Subcutaneous abdominal adipose tissue (tissue), 5 donors: Measurements from ENCODE around the gene DDIT4.
A peak's percentile ranks its signal among the peaks of the same experiment; 100 is the strongest.
"Not testable (repeated sequence)": the region's sequence is repeated elsewhere in the genome, so short reads cannot be mapped to it uniquely, and the experiment has no call there.

Experiments
- H3K27ac ChIP-seq: one replicate; pipeline ENCODE4 v1.7.0; 2013; ENCODE audit warnings: low read depth, mild to moderate bottlenecking, inconsistent platforms, low read length, moderate library complexity
- H3K27me3 ChIP-seq, 5 donors: one replicate each; pipeline ENCODE4 v1.7.0; 2013; ENCODE audit warnings: low read length in 5 of 5, inconsistent platforms in 1 of 5; ENCODE audit not compliant: control insufficient read depth in 5 of 5, insufficient read depth in 4 of 5
- H3K36me3 ChIP-seq, 5 donors: one replicate each; pipeline ENCODE4 v1.7.0; 2013; ENCODE audit warnings: low read length in 5 of 5; ENCODE audit not compliant: control insufficient read depth in 5 of 5, insufficient read depth in 5 of 5
- H3K4me1 ChIP-seq, 5 donors: one replicate each; pipeline ENCODE4 v1.7.0; 2013; ENCODE audit warnings: low read length in 5 of 5, mild to moderate bottlenecking in 3 of 5, moderate library complexity in 1 of 5; ENCODE audit not compliant: control insufficient read depth in 5 of 5, insufficient read depth in 5 of 5
- H3K4me3 ChIP-seq, 5 donors: one replicate each; pipeline ENCODE4 v1.7.0; 2013; ENCODE audit warnings: low read length in 5 of 5, low read depth in 1 of 5
- H3K9ac ChIP-seq, 5 donors: one replicate each; pipeline ENCODE4 v1.7.0; 2013; ENCODE audit warnings: low read length in 5 of 5, mild to moderate bottlenecking in 4 of 5, moderate library complexity in 3 of 5
- H3K9me3 ChIP-seq, 5 donors: one replicate each; pipeline ENCODE4 v1.7.0; 2013; ENCODE audit warnings: low read length in 5 of 5; ENCODE audit not compliant: control insufficient read depth in 5 of 5
- donor health status: healthy.
- donor health status: healthy.
- donor health status: healthy.
- donor health status: healthy.
- donor health status: healthy.

Gene DDIT4

GRCh38 chr10:72303424-72304128, 29.9 kb downstream of the DDIT4 start:
- Histone ChIP-seq H3K4me3 (no peak overlapping the region), H3K4me1 (peaks cover 3 to 13% (median 9%) of the 10 kb centered on the region in 5 donors), H3K27ac (no peak overlapping the region), H3K9me3 (no peaks in the 10 kb centered on the region), H3K36me3 (no peaks in the 10 kb centered on the region), H3K27me3 (no peaks in the 10 kb centered on the region), H3K9ac (no peak overlapping the region)

GRCh38 chr10:72306215-72306760, 32.6 kb downstream of the DDIT4 start:
- Histone ChIP-seq H3K9me3 (no peaks in the 10 kb centered on the region), H3K9ac (no peak overlapping the region), H3K27me3 (no peaks in the 10 kb centered on the region), H3K27ac (no peak overlapping the region), H3K4me3 (no peak overlapping the region), H3K36me3 (no peaks in the 10 kb centered on the region), H3K4me1 (peaks cover 8 to 36% (median 32%) of the 10 kb centered on the region in 5 donors)

- not testable (repeated sequence) for H3K9me3 ChIP-seq, H3K36me3 ChIP-seq, H3K4me3 ChIP-seq, H3K27me3 ChIP-seq, H3K9ac ChIP-seq
- Histone ChIP-seq H3K27ac (peak overlapping the region; percentile 29), H3K4me1 (peaks cover 8 to 36% (median 32%) of the 10 kb centered on the region in 5 donors)
Measured at GRCh38 chr10:72307711-72308110, 34.0 kb downstream of the DDIT4 start.

DNA sequence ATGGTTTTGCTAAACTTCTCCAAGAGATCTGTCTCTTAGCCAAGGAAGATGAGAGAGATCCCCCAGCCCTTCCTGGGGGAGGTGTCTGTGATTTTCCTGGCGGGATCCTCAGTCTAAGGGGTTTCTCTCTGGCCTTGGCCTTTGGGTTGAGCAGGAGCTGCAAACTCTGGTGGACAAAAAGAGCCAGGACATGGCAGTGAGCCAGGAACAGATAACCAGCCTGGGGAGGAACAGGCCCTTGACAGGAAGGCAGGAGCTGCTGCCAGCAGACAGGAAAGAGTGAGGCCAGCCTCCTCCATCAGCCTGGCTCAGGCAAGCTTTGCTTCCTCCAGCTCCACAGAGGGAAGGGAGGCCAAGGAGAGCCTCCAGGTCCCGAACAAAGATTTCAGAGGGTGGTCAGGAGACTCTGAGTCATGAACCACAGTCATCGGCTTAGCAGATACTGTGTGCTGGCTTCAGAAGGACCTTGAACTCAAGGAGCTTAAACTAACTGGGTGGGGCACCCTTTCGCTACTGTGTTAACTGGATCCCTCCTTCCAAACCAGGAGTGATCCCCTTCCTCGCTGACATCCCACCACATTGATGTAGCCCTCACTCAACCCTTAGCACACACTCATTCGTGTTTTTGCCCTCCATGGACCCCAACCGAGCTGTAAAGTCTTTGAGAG, 34.7 kb downstream of the DDIT4 start:
- Histone ChIP-seq H3K9ac (no peak overlapping the region), H3K27me3 (no peaks in the 10 kb centered on the region), H3K27ac (peak overlapping the region; percentile 29), H3K4me3 (no peak overlapping the region), H3K9me3 (no peaks in the 10 kb centered on the region), H3K4me1 (peaks cover 8 to 36% (median 32%) of the 10 kb centered on the region in 5 donors), H3K36me3 (no peaks in the 10 kb centered on the region)

- Histone ChIP-seq H3K4me1 (peaks cover 8 to 42% (median 36%) of the 10 kb centered on the region in 5 donors), H3K9ac (peak overlapping the region in 1 of 5 donors; percentile 31), H3K27ac (no peak overlapping the region)
Measured at GRCh38 chr10:72309290-72310240, 35.8 kb downstream of the DDIT4 start.

DNA sequence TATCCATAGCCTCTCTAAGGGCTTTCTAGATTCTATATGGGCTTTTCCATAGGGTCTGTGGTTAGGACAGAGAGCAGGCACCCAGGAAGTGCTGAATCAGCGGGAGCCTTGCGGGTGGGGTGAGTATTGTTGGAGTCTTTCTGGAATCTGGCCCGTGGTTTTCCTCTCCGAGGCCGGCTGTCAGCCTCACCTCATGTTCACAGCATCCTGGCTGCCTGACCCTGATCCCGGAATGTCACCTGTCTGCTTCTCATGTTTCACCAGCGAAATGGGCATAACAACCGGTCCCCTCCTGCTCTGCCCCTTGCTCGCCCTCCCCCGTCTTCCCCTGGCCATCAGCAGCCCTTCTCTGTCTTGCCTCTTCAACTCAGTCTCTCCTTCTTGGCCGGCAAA, 36.5 kb downstream of the DDIT4 start:
- H3K4me3 ChIP-seq: peak overlapping the region in 1 of 5 donors; percentile 23
- peaks cover 13 to 48% (median 43%) of the 10 kb centered on the region in 5 donors for H3K4me1 ChIP-seq
- no peak overlapping the region for H3K9ac ChIP-seq
- H3K27me3 ChIP-seq: no peaks in the 10 kb centered on the region
- H3K9me3 ChIP-seq: no peaks in the 10 kb centered on the region
- peak overlapping the region; percentile 43 for H3K27ac ChIP-seq
- no peaks in the 10 kb centered on the region for H3K36me3 ChIP-seq

More at GRCh38 chr10:72309290-72310240, 35.8 kb downstream of the DDIT4 start:
- Histone ChIP-seq H3K9me3 (no peaks in the 10 kb centered on the region), H3K36me3 (no peaks in the 10 kb centered on the region), H3K4me3 (no peak overlapping the region), H3K27me3 (no peaks in the 10 kb centered on the region)

DNA sequence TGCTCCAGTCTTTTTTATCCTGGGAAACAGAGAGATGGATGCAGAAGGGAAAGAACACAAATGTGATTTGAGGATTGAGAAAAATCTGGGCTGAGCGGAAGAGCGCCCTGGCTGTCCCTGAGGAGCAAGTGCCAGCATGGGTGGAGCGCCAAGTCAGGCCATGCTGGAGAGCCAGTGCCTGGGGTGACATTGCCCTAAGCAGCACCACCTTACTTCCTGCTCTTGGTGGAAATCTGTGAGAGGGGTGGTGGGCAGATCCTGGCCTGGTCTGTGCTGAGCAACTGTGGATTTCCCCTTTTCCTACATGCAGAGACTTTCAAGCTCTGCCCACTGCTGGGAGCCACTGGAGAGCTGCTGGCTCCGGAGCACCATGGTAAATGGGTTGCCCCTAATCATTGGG, 36.9 kb downstream of the DDIT4 start:
- H3K9ac ChIP-seq: no peak overlapping the region
- H3K9me3 ChIP-seq: no peaks in the 10 kb centered on the region
- H3K36me3 ChIP-seq: no peaks in the 10 kb centered on the region
- H3K27me3 ChIP-seq: no peaks in the 10 kb centered on the region
- peaks cover 17 to 50% (median 45%) of the 10 kb centered on the region in 5 donors for H3K4me1 ChIP-seq
- H3K4me3 ChIP-seq: peak overlapping the region in 1 of 5 donors; percentile 23
- H3K27ac ChIP-seq: peak overlapping the region; percentile 43

GRCh38 chr10:72311667-72312066, 37.9 kb downstream of the DDIT4 start:
- Histone ChIP-seq H3K27ac (no peak overlapping the region), H3K4me1 (peaks cover 24 to 59% (median 54%) of the 10 kb centered on the region in 5 donors), H3K4me3 (no peak overlapping the region), H3K27me3 (no peaks in the 10 kb centered on the region), H3K36me3 (no peaks in the 10 kb centered on the region), H3K9ac (no peak overlapping the region), H3K9me3 (no peaks in the 10 kb centered on the region)

DNA sequence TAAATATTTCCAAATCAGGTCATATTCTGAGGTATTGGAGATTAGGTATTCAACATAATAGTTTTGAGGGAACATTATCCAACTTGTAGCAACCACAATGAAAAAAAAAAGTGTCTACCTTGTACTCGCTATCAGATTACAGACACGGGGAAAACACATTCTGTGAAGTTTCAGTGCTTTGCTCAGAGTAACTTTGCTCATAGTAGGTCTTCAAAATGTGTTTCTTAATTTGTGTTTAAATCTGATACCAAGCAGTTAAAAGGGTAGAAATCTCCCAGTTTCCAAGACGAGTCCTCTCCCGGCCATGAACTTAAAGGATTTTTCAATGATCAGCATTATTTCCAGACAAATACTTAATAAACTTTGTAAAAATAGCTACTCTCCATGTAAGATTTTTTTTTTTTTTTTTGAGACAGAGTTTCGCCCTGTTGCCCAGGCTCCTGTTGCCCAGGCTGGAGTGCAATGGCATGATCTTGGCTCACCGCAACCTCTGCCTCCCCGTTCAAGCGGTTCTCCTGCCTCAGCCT, 39.2 kb downstream of the DDIT4 start:
- Histone ChIP-seq H3K36me3 (no peaks in the 10 kb centered on the region), H3K4me3 (no peak overlapping the region), H3K27me3 (no peaks in the 10 kb centered on the region), H3K9me3 (no peaks in the 10 kb centered on the region), H3K27ac (no peak overlapping the region), H3K4me1 (peaks cover 27 to 69% (median 62%) of the 10 kb centered on the region in 5 donors), H3K9ac (no peak overlapping the region)
